ENCODE data around the gene SNED1. TPM values are rescaled to one million over a fixed set of nuclear protein-coding genes. Genes with fewer than 3 reads are reported as not detected.
A peak's percentile ranks its signal among the peaks of the same experiment; 100 is the strongest.

SNED1 gene
- total and polyA plus RNA-seq, 2 donors (not counting 1 experiment from before 2014, with no cell fraction given): 27.2 to 39.5 TPM

DNA sequence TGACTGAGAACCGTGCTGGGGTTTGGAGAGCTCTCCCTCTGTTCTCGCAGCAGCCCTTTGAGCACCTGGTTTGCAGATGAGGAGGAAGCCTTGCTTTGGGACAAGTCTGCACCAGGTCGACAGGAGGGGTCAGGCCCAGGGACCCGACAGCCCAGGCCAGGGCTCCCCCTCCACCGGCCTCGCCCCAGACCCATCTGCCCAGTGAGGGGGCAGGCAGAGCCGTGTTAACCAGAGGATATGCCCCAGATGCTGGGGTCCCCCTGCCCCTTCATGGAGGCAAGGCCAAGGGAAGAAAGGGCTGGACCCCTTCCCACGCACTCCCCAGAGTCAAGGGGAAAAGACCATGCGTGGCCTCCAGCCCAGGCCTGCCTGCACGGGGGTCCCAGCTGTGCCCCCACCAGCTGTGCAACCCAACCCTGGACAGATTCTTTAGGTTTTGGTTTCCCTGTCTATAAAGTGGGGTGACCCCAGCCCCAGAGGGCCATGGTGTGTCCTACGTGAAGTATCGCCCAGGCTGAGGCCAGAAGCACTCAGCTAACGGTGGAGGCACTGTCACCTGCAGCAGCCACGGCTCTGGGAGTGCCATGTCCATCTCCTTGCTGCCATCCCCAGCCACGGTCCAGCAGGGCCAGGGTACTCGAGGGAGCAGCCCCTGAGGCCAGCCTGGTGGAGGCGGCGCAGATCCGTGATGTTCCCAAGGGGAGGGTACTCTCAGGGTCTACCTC, 4.8 kb upstream of the SNED1 start:
- peaks cover 27% of the 10 kb centered on the region for H3K4me1 ChIP-seq (ENCODE audit: control insufficient read depth, extremely low read depth, insufficient read depth, low read length)
- no peaks in the 10 kb centered on the region for H3K79me2 ChIP-seq (ENCODE audit: control insufficient read depth, insufficient read depth, low read length)
- no peaks in the 10 kb centered on the region for H3K36me3 ChIP-seq (ENCODE audit: control insufficient read depth, insufficient read depth, low read length)
- H3K4me2 ChIP-seq (ENCODE audit: extremely low read depth, insufficient read depth, low read length): no peak overlapping the region
- no peaks in the 10 kb centered on the region for H4K20me1 ChIP-seq (ENCODE audit: control insufficient read depth, extremely low read depth, insufficient read depth, low read length)
- H3K27me3 ChIP-seq (ENCODE audit: control insufficient read depth, insufficient read depth, low read length): no peaks in the 10 kb centered on the region
- no peak overlapping the region for H3K27ac ChIP-seq (ENCODE audit: insufficient read depth, low read length)
- H3K9me3 ChIP-seq (ENCODE audit: control insufficient read depth, insufficient read depth, low read depth, low read length): no peaks in the 10 kb centered on the region
- H3K4me3 ChIP-seq (replicated peaks in 1 of 4; ENCODE audit: control extremely low read depth in 1 of 4, insufficient read depth in 1 of 4, low read depth in 3 of 4, low read length in 4 of 4): no peak overlapping the region
- no peak overlapping the region for H3K9ac ChIP-seq (ENCODE audit: insufficient read depth, low read length)
- TF ChIP-seq CTCF (conservative IDR thresholded peaks at IDR 0.05 in 1 of 2, IDR thresholded peaks at IDR 0.05 in 1 of 2; ENCODE audit: low read depth in 1 of 2, low read length in 2 of 2): no peak
- TF ChIP-seq EZH2 (IDR thresholded peaks at IDR 0.05; ENCODE audit: low read length, missing control alignments): no peak
- DNase-seq (ENCODE audit: low read depth in 2 of 2): no peak
- H2AFZ ChIP-seq (ENCODE audit: low read length): no peak overlapping the region

DNA sequence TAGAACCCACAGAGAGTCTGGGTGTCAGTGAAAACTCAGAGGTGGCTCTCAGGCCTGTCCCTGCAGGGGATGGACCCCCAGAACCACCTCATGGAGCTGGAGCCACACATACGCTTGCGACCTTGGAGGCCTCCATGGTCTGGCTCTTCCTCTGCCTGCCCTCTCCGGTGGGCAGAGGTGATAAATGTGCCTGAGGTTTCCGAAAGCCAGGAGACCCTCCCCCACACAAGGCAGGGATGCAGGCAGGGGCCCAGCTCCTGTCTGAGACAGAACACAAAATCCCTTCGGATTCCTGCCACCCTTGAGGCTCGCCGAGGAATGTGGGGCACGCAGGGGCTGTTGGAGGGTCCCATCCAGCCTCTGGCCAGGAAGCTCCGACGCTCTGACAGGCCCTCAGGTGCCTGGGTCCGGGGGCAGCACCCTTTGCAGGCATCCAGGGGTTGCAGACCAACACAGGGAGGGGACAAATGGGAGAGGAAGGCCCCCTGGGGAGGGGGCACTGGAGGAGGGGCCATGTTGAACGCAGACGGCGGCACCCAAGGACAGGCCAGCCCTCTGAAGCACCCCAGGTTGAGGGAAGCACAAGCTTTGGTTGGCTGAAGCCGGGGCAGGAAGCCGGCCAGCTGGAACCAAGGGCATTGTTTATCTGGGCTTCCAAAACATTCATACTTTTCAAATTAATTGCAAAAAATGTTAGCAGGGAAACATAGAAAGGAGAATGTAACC, 4.1 kb upstream of the SNED1 start:
- peaks cover 27% of the 10 kb centered on the region for H3K4me1 ChIP-seq (ENCODE audit: control insufficient read depth, extremely low read depth, insufficient read depth, low read length)
- H4K20me1 ChIP-seq (ENCODE audit: control insufficient read depth, extremely low read depth, insufficient read depth, low read length): no peaks in the 10 kb centered on the region
- H3K27ac ChIP-seq (ENCODE audit: insufficient read depth, low read length): no peak overlapping the region
- H3K27me3 ChIP-seq (ENCODE audit: control insufficient read depth, insufficient read depth, low read length): no peaks in the 10 kb centered on the region
- H3K36me3 ChIP-seq (ENCODE audit: control insufficient read depth, insufficient read depth, low read length): no peaks in the 10 kb centered on the region
- peaks cover under 1% of the 10 kb centered on the region for H3K79me2 ChIP-seq (ENCODE audit: control insufficient read depth, insufficient read depth, low read length)
- no peak overlapping the region for H2AFZ ChIP-seq (ENCODE audit: low read length)
- TF ChIP-seq CTCF (conservative IDR thresholded peaks at IDR 0.05 in 1 of 2, IDR thresholded peaks at IDR 0.05 in 1 of 2; ENCODE audit: low read depth in 1 of 2, low read length in 2 of 2) (no peak), EZH2 (IDR thresholded peaks at IDR 0.05; ENCODE audit: low read length, missing control alignments) (no peak)
- peak in 1 of 2 donors; percentile 26 for DNase-seq (ENCODE audit: low read depth in 2 of 2)
- no peak overlapping the region for H3K4me3 ChIP-seq (replicated peaks in 1 of 4; ENCODE audit: control extremely low read depth in 1 of 4, insufficient read depth in 1 of 4, low read depth in 3 of 4, low read length in 4 of 4)
- H3K9ac ChIP-seq (ENCODE audit: insufficient read depth, low read length): no peak overlapping the region
- no peaks in the 10 kb centered on the region for H3K9me3 ChIP-seq (ENCODE audit: control insufficient read depth, insufficient read depth, low read depth, low read length)
- H3K4me2 ChIP-seq (ENCODE audit: extremely low read depth, insufficient read depth, low read length): no peak overlapping the region
